Peyer's patch (tissue), 4 donors: ENCODE results near the gene FAM3C.

Source experiments
- POLR2A ChIP-seq, 2 donors: fragments of 450-650 bp; IDR thresholded peaks; one replicate each; pipeline ENCODE4 v1.5.1; 2017; ENCODE audit warnings: antibody characterized with exemption in 2 of 2, mild to moderate bottlenecking in 2 of 2, moderate library complexity in 2 of 2
- TF ChIP-seq, protein P1 (sequence below), 6 experiments: fragments of 450-650 bp in 4 of 6; fragments of 200-600 bp in 2 of 6; sonication (generic) in 1 of 6; IDR thresholded peaks; one replicate each; pipeline ENCODE4 v1.5.1; 2017 to 2019; ENCODE audit warnings: antibody characterized with exemption in 6 of 6, mild to moderate bottlenecking in 3 of 6, moderate library complexity in 1 of 6

DNA sequence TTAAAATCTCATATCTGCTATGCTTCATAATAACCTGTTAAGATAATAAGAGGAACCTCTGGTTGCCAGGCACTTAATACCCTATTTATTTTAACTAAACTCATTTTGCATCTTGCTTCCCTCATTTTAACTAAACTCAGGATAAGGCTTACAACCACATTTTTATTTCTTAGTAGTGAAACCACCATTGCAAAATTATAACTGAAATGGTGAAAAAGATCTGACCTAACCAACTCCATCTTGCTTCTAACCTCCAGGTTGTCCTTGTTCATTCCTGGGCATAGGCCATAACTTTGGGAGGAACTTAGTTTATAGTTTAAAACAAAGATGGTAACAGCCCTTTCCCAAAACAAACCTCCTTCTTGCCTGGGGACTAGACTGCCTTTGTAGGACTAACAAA lies 6.0 kb downstream of the FAM3C start:
- TF ChIP-seq, protein P1, sequence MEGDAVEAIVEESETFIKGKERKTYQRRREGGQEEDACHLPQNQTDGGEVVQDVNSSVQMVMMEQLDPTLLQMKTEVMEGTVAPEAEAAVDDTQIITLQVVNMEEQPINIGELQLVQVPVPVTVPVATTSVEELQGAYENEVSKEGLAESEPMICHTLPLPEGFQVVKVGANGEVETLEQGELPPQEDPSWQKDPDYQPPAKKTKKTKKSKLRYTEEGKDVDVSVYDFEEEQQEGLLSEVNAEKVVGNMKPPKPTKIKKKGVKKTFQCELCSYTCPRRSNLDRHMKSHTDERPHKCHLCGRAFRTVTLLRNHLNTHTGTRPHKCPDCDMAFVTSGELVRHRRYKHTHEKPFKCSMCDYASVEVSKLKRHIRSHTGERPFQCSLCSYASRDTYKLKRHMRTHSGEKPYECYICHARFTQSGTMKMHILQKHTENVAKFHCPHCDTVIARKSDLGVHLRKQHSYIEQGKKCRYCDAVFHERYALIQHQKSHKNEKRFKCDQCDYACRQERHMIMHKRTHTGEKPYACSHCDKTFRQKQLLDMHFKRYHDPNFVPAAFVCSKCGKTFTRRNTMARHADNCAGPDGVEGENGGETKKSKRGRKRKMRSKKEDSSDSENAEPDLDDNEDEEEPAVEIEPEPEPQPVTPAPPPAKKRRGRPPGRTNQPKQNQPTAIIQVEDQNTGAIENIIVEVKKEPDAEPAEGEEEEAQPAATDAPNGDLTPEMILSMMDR (IDR thresholded peaks at IDR 0.05) = no peak
- no peak for TF ChIP-seq POLR2A (IDR thresholded peaks at IDR 0.05)
